Measurements from ENCODE around the gene SLC39A7.

Gene SLC39A7

DNA sequence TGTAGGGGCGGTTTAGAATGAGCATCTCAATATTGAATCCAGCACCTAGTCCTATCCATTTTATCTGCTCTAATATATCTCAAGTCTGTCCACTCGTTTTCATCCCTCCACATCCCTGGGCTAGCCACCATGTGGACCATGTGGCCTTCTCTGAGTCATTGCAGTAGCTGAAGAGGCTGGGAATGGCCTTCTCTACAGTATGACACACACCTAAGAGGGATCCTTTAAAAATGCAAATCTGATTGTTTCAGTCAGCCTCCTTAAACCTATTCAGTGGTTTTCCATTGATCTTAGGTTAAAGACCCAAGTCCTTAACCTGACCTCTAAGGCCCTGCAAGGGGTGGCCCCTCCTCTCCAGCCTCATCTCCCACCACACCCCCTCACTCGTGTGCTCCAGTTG is 17.0 kb downstream of the SLC39A7 start:
- TF ChIP-seq, protein P1, sequence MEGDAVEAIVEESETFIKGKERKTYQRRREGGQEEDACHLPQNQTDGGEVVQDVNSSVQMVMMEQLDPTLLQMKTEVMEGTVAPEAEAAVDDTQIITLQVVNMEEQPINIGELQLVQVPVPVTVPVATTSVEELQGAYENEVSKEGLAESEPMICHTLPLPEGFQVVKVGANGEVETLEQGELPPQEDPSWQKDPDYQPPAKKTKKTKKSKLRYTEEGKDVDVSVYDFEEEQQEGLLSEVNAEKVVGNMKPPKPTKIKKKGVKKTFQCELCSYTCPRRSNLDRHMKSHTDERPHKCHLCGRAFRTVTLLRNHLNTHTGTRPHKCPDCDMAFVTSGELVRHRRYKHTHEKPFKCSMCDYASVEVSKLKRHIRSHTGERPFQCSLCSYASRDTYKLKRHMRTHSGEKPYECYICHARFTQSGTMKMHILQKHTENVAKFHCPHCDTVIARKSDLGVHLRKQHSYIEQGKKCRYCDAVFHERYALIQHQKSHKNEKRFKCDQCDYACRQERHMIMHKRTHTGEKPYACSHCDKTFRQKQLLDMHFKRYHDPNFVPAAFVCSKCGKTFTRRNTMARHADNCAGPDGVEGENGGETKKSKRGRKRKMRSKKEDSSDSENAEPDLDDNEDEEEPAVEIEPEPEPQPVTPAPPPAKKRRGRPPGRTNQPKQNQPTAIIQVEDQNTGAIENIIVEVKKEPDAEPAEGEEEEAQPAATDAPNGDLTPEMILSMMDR (IDR thresholded peaks at IDR 0.05) = no peak

DNA sequence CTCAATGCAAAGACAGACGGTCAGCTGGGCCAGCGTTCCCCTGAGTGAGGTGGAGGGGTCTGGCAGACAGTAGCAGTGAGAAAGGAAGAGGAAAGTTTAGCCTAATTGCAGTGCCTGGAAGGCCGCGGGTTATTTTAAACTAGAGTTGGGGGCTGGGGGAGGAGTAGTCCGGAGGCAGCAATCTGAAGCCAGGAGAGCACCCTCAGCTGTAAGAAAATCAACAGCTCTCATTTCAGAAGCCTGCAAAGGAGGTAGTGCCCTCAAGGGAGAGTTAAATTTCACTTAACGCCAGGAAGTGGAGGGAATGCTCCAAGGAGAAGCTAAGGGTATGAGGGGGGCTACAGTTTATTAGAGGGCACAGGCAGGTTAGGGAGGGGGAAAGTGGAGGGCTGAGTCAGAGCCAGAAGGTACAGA is 34.6 kb downstream of the SLC39A7 start:
- TF ChIP-seq, protein P1 (IDR thresholded peaks at IDR 0.05) = no peak

DNA sequence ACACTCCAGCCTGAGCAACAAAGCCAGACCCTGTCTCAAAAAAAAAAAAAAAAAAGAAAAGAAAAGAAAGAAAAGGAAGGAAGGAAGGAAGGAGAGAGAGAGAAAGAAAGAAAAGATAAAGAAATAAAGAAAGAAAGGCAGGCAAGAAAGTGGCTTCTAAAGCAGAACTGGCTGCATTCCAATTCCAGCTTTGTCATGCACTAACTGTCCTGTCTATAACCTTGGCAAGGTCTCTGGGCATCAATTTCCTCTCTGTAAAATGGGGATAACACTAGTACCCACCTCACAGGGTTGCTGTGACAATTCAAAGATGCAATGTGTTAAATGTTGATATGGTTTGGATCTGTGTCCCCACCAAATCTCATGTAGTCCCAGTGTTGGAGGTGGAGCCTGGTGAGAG is 35.7 kb downstream of the SLC39A7 start:
- TF ChIP-seq, protein P1 (IDR thresholded peaks at IDR 0.05) = no peak

DNA sequence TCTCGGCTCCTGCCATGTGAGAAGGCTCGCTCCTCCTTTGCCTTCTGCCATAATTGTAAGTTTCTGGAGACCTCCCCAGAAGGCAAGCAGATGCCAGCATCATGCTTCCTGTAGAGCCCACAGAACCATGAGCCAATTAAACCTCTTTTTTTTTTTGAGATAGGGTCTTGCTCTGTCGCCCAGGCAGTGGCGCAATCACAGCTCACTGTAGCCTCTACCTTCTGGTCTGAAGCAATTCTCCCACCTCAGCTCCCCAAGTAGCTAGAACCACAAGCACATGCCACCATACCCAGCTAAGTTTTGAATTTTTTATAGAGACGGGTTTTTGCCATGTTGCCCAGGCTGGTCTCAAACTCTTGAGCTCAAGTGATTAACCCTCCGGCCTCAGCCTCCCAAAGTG is 36.2 kb downstream of the SLC39A7 start:
- TF ChIP-seq, protein P1 (IDR thresholded peaks at IDR 0.05) = no peak

DNA sequence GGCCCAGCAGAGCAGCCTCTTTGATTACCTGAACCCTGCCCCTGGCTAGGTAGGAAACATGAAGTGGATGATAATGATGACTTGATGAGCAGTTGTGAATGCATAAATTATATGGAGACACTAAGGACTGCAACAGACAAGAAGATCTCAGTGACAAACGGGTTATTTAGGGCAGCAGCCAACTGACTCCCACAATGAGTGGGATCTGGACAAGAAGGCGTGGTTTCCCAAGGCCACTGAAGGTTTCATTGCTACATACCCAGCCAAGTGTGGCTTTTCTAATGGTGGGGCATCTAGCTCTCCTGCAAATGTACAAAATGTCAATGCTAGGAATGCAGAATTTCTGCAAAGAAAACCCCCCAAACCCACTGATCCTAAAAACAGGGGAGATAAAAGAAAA is 37.1 kb downstream of the SLC39A7 start:
- TF ChIP-seq, protein P1 (IDR thresholded peaks at IDR 0.05) = no peak

DNA sequence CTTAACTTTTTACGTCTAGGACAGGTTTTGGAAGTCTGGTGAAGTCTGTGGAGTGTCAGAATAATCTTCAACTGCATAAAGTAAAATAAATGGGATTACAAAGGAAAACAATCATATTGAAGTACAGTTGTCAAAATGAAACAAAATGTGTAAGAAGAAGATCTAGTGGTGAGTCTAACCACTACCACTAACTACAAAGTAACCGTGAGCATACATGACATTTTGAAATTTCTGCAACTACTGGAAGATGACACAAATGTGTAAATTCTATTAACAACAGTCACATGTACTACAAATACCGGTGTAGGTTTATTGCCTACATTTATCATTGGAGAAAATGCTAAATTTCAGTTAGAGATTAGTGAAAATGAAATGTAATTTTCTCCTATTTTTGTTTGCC is 41.3 kb downstream of the SLC39A7 start:
- TF ChIP-seq, protein P1 (IDR thresholded peaks at IDR 0.05) = no peak

DNA sequence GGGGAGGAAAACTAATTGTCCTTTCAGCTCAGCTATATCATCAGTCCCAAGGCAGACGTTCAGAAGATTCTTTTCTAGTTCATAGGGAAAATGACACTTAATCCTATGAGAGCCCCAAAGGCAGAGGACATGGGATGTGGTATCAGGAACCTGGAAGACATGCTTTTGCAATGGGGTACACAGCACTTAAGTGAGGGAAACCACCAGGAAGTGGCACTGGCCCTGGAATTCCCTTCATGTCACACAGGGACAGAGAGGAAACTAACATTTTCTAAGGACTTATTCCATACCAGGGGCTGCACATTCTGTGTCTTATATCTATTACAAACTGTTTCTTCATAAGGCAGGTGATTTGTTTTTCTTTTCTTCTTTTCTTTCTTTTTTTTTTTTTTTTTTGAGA is 42.8 kb downstream of the SLC39A7 start:
- TF ChIP-seq, protein P1 (IDR thresholded peaks at IDR 0.05) = no peak

DNA sequence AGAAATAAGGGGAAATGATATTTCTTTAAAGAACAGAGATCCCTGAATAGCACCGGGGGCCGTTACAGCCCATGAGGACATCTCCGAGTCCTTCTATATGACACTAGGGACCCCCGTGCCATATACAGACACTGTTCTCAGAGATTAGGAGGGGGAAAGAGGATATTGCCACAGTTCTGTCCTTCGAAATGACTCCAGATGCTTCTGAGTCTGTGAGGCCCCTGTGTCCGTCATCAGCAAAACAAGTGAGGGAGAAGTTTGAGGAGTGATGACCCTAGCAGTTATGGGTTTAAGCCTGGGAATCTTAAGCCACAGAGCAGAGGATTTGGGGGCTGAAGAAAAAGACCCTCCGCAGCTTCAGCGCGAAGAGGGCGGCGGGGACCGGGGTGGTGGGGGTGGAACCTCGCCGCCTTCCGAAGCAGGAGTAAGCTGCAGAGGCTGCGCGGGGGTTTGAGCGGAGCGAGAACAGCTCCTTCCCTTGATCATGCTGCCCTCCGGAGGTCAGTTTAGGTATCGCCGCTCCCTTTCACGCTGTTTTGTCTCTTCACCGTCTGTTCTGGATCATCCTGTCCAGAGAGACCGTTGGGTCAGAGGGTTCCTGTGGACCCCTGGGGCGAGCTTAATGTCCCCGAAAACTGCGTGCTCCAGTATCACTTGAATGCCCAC is 47.4 kb downstream of the SLC39A7 start:
- TF ChIP-seq, protein P1 (IDR thresholded peaks at IDR 0.05) = peak; percentile 71
